Testis (tissue), 3 donors: ENCODE data around the gene XRCC1. TPM values are rescaled to one million over a fixed set of nuclear protein-coding genes. Genes with fewer than 3 reads are reported as not detected.

ENCODE experiments used
- DNase-seq: peaks from one replicate; pipeline ENCODE4 v3.0.0-alpha.2; 2019
- H3K27ac ChIP-seq, 2 donors: fragments of 200-600 bp; sonication (generic); one replicate each; pipeline ENCODE4 v1.5.1; 2019
- H3K27me3 ChIP-seq: fragments of 200-600 bp; sonication (generic); one replicate; pipeline ENCODE4 v1.5.1; 2019
- H3K36me3 ChIP-seq: fragments of 200-600 bp; sonication (generic); one replicate; pipeline ENCODE4 v1.5.1; 2017; ENCODE audit warnings: low read depth; ENCODE audit errors: missing control alignments
- H3K4me1 ChIP-seq: fragments of 200-600 bp; sonication (generic); one replicate; pipeline ENCODE4 v1.5.1; 2019
- H3K4me3 ChIP-seq, 2 donors: fragments of 200-600 bp; sonication (generic); one replicate each; pipeline ENCODE4 v1.5.1; 2017 to 2019
- H3K9me3 ChIP-seq: fragments of 200-600 bp; sonication (generic); one replicate; pipeline ENCODE4 v1.5.1; 2017
- POLR2A ChIP-seq: fragments of 450-650 bp; IDR thresholded peaks from one replicate; pipeline ENCODE4 v1.6.1; 2017; ENCODE audit warnings: antibody characterized with exemption, mild to moderate bottlenecking, moderate library complexity
- WGBS, 2 donors: methylation state at CpG; one replicate each; pipeline ENCODE4 v1.1.5; 2018; 5-methylcytosine and 5-hydroxymethylcytosine counted together
- intact Hi-C: fragments of 100-400 bp; cut with DNase I; formaldehyde crosslinking; loops from one replicate; pipeline ENCODE4 v1.15.1; 2023; ENCODE audit warnings: low total_unique reads
- polyA plus RNA-seq: library from polyadenylated mRNA; stranded (reverse); fragments of 350-450 nt; fragmentation: Illumina TruSeq; extraction: RNeasy Lipid Tissue Mini Kit (QIAGEN cat#74804); gene quantifications from one replicate; pipeline ENCODE4 v1.2.3, GENCODE V29; 2014; ENCODE audit warnings: low read depth, low replicate concordance; ENCODE audit not compliant: insufficient read depth
- total RNA-seq, 2 donors: library from RNA; depleted of rRNA; stranded (reverse); fragments of >200 nt; gene quantifications; one replicate each; pipeline ENCODE4 v1.2.3, GENCODE V29; 2016
- TF ChIP-seq, protein P1 (sequence below), 3 experiments: fragments of 450-650 bp in 2 of 3; fragments of 200-600 bp in 1 of 3; sonication (generic) in 1 of 3; IDR thresholded peaks; one replicate each; pipeline ENCODE4 v1.5.1; 2016 to 2019; ENCODE audit warnings: antibody characterized with exemption in 3 of 3, mild to moderate bottlenecking in 2 of 3, moderate library complexity in 1 of 3

XRCC1 gene
- total and polyA plus RNA-seq, 3 donors from 2014 or later: 40.6 to 49.1 (median 44.8) TPM

DNA sequence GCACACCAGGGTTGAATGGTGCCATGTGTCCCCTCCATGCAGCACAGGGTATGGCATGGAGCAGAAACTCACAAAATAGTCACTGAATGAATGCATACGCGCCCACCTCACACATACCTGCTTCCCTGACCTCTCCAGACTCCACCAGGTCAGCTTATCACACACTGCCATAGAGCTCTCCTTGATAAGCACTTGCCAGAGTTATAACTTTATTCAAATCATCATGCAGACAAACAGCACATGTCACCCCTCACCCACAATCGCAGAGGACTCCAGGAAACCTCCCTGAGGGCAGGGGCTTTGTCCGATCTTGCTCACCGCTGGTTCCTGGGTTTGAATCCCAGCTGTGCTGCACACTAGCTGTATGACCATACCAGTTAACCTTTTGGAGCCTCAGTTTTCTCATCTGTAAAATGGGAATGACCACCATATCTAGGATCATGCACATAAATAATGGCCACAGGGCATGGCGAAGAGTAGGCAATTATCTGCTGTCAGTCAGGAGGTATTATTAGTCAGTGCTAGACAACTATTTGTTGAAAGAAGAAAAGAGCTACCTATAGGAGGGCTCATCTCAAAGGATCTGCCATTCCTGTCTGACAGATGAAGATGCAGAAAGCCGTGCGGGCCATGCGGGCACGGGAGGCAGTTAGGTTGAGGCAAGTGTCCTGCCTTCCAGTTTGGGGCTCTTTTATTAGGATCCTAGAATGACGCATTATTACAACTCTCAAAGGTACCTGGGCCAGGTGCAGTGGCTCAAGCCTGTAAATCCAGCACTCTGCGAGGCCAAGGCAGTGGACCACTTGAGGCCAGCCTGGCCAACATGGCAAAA lies 14.0 kb downstream of the XRCC1 start:
- H3K9me3 ChIP-seq: no peaks in the 10 kb centered on the region
- WGBS, 2 donors: 89 to 90% methylated on average over 12 of the region's 12 CpGs
- no peaks in the 10 kb centered on the region for H3K4me1 ChIP-seq
- H3K27ac ChIP-seq: no peak overlapping the region
- intact Hi-C loops: no loop called here
- no peak for DNase-seq
- no peak for TF ChIP-seq POLR2A
- TF ChIP-seq, protein P1, sequence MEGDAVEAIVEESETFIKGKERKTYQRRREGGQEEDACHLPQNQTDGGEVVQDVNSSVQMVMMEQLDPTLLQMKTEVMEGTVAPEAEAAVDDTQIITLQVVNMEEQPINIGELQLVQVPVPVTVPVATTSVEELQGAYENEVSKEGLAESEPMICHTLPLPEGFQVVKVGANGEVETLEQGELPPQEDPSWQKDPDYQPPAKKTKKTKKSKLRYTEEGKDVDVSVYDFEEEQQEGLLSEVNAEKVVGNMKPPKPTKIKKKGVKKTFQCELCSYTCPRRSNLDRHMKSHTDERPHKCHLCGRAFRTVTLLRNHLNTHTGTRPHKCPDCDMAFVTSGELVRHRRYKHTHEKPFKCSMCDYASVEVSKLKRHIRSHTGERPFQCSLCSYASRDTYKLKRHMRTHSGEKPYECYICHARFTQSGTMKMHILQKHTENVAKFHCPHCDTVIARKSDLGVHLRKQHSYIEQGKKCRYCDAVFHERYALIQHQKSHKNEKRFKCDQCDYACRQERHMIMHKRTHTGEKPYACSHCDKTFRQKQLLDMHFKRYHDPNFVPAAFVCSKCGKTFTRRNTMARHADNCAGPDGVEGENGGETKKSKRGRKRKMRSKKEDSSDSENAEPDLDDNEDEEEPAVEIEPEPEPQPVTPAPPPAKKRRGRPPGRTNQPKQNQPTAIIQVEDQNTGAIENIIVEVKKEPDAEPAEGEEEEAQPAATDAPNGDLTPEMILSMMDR (IDR thresholded peaks at IDR 0.05): no peak
- H3K36me3 ChIP-seq: no peaks in the 10 kb centered on the region
- H3K27me3 ChIP-seq: no peaks in the 10 kb centered on the region
- H3K4me3 ChIP-seq: no peak overlapping the region

DNA sequence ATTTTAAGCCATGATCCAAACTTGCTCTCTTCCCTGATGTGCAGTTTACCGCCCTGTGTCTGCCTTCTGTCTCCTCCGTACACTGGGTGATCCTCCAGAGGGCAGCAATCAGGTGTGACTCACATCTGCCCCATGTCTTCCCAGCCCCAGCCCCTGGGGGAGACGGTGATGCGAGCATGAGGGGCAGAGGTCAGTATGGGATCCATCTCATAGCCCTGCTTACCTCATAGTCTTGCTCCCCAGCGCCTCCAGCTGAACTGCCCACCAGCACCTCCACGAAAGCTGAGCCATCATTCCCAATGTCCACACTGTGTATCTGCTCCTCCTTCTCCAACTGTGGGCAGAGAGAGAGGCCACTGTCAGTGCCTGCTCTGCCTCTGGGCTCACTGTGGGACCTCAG lies 14.6 kb downstream of the XRCC1 start:
- 91% methylated on average over 6 of the region's 6 CpGs for WGBS, 2 donors
- no peak overlapping the region for H3K4me3 ChIP-seq
- no peaks in the 10 kb centered on the region for H3K36me3 ChIP-seq
- H3K9me3 ChIP-seq: no peaks in the 10 kb centered on the region
- TF ChIP-seq, protein P1 (IDR thresholded peaks at IDR 0.05): no peak
- no peak for TF ChIP-seq POLR2A
- no peaks in the 10 kb centered on the region for H3K4me1 ChIP-seq
- DNase-seq: no peak
- intact Hi-C loops: no loop called here
- no peak overlapping the region for H3K27ac ChIP-seq
- H3K27me3 ChIP-seq: no peaks in the 10 kb centered on the region

DNA sequence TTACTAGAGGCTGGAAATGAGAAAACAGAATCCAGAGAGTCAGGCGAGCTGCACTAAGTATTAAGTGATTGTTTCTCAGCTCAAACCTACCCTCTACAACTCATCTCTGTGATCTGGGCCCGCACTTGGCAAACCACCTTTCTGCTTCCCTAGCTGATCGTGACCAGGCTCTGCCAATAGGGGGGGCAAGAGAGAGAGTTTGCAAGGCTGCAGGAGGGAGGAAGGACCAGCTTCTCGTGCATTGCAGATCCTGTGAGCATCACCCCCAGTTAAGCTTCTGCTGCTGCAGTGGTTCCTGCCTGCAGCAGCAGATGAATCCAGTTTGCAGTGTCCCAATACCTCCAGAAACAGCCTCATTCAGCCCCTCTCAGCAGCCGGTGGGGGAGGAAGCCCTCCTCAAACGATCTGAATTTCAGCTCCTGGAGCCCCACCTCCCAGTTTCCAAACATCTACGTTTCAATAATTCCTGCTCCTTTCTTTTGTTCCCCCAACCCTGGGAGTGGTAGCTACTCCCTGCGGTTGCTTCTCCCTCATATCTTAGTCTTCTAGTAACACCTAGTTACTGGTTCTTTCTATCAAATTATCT lies 20.0 kb downstream of the XRCC1 start:
- Histone ChIP-seq H3K9me3 (no peaks in the 10 kb centered on the region), H3K4me3 (no peak overlapping the region), H3K4me1 (no peaks in the 10 kb centered on the region), H3K36me3 (no peaks in the 10 kb centered on the region), H3K27me3 (no peaks in the 10 kb centered on the region), H3K27ac (no peak overlapping the region)
- peak; percentile 83 for DNase-seq
- TF ChIP-seq, protein P1 (IDR thresholded peaks at IDR 0.05): peak; percentile 10 to 55 (median 18)
- no peak for TF ChIP-seq POLR2A
- WGBS, 2 donors: 50 to 51% methylated on average over 8 of the region's 8 CpGs
- intact Hi-C loops: no loop called here

DNA sequence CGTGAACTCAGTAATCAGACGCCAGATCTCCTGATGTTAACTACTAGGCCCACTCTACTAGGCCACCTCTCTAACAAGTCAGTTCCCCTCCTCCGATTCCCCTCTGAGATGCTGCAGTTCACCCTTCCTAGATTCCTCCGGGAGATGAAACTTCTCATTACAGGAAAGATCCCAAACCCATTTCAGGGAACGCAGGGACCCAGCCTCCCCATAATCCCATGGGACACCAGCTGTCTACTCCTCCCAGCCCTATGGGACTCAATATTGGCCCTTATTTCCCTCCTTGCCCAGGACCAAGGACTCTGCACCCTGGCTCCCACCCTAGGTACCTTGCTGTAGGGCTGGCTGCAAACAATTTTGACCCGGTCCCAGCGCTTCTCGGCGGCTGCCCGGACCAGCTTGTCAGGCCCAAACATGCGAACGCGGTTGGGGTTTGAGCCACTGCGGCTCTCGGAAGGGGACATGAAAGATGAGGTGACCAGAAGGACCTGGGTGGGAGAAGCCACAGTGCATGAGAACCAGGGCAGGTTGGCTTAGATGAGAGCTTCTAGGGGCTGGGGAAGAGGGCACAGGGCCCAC lies 20.9 kb downstream of the XRCC1 start:
- WGBS, 2 donors: 94 to 95% methylated on average over 15 of the region's 15 CpGs
- intact Hi-C loops: no loop called here
- H3K36me3 ChIP-seq: no peaks in the 10 kb centered on the region

More for the DNA sequence above, 20.9 kb downstream of the XRCC1 start:
- Histone ChIP-seq H3K27me3 (no peaks in the 10 kb centered on the region), H3K27ac (no peak overlapping the region), H3K4me1 (no peaks in the 10 kb centered on the region), H3K9me3 (no peaks in the 10 kb centered on the region), H3K4me3 (no peak overlapping the region)
- TF ChIP-seq, protein P1 (IDR thresholded peaks at IDR 0.05): no peak
- TF ChIP-seq POLR2A: no peak
- no peak for DNase-seq
